Measurements from ENCODE around the gene RYR2.

The RYR2 gene

DNA sequence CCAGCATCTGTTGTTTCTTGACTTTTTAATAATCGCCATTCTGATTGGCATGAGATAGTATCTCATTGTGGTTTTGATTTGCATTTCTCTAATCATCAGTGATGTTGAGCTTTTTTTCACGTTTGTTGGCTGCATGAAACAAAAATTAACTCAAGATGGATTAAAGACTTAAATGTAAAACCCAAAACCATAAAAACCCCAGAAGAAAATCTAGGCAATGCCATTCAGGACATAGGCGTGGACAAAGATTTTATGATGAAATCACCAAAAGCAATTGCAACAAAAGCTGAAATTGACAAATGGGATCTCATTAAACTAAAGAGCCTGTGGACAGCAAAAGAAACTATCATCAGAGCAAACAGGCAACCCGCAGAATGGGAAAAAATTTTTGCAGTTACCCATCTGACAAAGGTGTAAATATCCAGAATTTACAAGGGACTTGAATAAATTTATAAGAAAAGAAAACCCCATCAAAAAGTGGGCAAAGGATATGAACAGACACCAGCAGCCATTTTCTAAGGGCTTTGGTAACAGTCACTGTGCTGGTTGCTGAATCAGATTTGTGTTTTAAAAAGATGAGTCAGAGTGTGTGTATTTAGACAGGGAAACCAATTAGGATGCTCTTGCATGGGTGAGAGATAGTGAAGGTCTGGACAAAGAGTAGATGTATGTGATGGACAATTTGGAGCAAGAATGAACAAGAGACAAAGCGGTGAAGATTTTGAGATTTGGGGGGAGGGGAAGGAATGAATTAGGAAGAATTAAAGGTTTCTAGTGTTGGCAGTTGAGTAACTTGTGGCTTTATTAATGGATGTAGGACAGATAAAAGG lies 110.7 kb downstream of the RYR2 start:
- DNase-seq = no peak

GRCh38 chr1:237154157-237154556 lies 112.2 kb downstream of the RYR2 start:
- no peak for DNase-seq

DNA sequence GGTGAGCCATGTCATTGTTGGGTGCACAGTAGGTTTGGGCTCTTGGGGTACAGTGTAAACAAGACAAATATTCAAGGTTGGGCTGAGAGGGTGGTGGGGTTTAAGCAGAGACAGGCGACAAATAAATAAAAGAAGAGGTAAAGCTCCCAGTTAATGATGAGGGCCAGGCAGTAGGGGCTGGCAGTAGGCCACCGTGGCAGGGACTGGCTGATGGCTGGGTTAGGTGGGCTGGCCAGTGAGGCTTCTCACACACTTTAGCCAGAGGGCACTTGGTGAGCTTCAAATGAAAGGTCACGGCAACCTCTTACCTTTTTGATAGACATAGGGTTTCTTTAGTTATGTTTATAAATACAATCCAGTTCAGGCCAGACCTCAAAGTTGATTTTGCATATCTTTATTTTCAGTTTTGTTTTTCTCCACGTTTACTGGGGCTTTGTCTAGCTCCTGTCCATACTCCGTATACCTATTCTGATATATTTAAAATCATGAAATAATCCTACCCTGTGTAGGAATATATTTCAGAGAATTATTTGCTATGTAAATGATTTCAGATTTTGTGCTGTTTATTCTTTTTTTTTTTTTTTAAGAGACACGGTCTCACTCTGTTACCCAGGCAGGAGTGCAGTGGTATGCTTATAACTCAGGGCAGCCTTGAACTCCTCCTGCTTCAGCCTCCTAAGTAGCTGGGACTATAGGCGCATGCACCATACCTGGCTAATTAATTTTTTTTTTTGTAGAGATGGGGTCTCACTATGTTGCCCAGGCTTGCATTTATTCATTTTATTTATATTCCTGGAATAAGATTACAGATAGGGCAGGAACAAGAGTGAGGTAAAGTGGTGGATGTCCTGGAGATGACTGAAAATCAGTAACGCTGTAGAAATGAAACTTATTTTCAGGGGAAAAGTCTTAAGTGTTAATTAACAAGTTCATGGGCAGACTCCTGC lies 122.7 kb downstream of the RYR2 start:
- no peak for DNase-seq

DNA sequence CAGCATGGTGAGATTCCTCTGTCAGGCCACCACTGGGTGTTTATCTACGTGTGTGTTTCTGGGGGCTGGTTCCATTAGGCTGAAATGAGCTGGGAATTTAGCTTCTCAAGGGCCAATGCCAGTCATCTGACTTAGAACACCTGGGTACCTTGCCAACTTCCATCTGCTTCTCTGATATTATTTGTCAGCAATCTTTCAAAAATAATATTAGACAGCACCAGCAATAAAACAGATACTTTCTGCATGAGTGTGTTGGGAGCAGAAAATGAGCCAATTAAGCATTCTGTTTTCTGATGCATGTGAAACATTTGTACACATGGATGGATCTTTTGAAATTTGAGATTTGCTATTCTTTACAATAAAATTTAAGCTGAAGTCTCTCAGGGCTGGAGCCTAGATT lies 124.1 kb downstream of the RYR2 start:
- no peak for DNase-seq

DNA sequence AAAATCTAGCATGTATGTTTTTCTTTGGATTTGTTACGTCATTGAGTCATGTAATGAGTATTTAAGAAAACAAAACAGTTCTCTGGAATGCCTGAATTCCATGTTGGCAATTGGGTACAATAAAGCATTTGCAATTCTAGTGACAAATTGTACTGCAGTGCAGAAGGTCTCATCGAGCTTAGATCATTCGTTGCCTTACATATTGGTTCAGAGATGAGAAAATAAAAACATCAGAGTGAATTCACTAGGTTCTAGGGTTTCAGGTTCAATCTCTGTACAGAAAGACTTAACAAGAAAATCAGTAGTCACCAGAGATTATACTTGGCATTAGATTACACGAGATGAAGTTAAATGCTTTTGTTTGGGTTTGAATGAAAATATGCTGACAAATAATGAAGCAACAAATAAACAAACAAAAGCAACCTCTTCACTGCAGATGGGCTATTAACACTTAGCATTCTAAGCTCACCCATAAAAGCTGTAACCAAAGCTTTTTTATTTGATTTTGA lies 124.7 kb downstream of the RYR2 start:
- DNase-seq = no peak

- no peak for DNase-seq
These were observed 128.2 kb downstream of the RYR2 start for GRCh38 chr1:237170149-237170548.

DNA sequence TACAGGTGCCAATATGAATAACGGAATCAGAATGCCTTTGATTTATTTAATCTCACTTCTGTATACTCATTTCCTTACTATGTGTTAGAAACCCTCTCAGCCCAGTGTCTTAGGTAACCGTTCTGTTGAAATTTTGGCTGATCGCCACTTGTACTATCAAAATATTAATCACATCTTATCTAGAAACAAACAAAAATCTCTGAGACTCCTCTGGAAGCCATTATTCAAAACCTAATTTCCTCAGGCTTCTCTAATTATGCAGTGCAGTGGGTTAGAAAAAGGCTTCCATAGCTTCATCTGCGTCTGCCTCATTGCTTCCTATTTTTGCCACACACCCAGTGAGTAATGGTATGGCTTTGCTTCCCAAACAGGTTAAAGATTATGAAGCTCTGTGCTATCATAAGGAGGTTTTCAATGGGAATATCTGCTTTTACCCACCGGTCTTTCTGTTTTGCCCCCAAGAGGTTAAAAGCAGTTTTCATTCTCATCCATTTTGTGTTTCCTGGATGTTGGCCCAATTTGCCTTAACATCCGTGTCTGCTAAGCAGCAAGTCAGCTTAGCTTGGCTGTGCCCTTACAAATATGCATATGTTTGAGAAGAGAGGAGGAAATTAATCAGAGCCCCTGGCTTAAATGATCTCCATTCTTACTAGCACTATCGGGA lies 129.6 kb downstream of the RYR2 start:
- DNase-seq = no peak

DNA sequence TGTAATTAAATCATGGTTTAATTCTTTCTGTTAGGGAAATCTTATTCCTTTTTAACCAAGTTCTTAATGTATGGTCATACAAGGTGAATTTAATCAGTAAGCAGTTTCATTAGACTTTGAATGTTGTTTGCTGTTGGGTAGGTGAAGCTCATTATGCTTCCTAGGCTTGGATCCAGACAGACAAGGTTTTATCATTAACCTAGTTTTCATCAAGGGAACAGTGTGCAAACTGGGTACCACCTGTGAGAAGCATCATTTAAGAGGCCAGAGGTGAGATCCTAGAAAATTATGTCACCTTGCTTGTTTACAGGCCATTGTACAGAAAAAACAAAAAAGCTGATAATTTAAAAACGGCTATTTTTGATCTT lies 130.1 kb downstream of the RYR2 start:
- no peak for DNase-seq

GRCh38 chr1:237179503-237179902 lies 137.5 kb downstream of the RYR2 start:
- no peak for DNase-seq

GRCh38 chr1:237180256-237180655 lies 138.3 kb downstream of the RYR2 start:
- no peak for DNase-seq

GRCh38 chr1:237181743-237182317 lies 139.8 kb downstream of the RYR2 start:
- no peak for DNase-seq

- DNase-seq = no peak
These were observed 142.1 kb downstream of the RYR2 start for GRCh38 chr1:237183963-237184540.

- no peak for DNase-seq
These were observed 144.7 kb downstream of the RYR2 start for GRCh38 chr1:237186675-237187074.

GRCh38 chr1:237187842-237188241 lies 145.9 kb downstream of the RYR2 start:
- no peak for DNase-seq

DNA sequence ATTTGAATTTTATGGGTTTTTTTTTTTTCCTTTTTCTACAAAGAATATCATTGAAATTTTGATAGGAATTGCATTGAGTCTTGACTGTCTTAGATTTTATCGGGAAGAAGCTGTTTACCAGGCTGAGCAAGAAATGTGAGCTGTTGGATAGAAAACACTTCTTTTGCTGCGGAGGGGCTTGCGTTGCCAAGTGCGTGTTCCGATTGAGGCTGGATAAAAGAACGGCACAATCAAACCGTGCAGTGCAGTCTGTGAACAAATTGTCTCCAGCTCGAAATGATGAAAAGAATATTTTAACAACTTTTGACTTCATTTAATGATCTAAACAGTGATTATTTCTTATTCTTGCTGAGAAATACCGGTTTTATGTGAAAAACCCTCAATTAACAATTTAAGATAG lies 149.4 kb downstream of the RYR2 start:
- no peak for DNase-seq

DNA sequence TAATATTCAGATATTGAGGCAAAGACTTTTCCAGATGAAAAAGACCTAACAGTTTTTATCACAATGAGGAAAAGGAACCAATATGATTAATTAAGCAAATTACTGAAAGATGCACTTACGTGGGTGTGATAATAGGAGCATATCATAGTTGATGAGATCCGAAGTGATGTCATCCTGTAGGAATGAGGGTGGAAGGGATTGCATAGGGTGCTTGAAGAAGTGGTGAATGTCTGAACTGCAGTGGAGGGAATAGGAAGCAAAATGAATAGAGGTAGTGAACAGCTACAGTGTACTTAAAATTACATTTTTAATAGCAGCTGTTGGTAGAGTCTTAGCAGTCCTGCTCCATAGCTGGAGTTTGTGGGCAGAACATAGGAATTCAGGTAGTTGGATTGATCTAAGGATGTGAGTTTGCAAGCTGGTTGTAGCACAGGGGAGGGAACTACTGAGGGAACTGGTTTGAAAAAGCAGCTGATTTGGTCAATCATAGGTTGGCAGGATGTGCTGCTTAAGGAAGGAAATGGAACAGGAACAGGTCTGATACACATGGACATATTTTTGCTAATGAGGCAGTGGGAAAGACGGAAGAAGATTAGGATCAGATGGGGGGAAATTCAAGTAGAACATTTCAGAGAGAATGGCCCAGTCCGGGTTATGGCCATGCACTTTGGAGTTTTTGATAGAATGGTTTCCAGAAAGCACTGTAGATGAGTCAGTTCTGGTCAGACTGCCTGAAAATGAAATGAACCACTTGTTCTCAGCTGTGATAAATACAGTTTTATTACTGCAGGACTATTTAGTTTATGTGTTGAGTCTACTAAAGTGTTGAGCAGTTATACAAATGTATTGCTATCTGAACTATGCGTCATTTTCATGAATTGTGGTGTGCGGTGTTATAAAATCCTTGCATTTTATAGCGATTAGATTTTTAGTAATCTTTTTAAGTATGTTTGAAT lies 155.8 kb downstream of the RYR2 start:
- DNase-seq = no peak

GRCh38 chr1:237199026-237199425 lies 157.0 kb downstream of the RYR2 start:
- DNase-seq = no peak

DNA sequence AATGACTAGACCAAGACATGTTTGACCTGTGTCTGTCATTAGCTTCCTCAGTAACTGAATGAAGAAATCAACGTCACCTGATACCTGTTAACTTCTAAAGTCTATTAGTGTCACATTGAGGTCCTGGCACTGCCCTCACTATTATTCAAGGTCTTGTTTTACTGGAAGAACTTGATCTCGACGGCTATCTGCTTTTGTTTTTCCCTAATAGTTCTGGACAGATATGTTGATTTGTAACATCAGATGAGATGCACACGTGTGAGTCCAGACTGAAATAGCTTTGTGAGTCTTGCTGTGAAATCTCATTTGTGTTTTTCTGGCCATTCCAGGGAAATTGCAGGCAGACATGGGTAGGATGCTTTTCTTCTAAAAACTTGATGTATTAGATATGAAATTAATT lies 159.2 kb downstream of the RYR2 start:
- no peak for DNase-seq

DNA sequence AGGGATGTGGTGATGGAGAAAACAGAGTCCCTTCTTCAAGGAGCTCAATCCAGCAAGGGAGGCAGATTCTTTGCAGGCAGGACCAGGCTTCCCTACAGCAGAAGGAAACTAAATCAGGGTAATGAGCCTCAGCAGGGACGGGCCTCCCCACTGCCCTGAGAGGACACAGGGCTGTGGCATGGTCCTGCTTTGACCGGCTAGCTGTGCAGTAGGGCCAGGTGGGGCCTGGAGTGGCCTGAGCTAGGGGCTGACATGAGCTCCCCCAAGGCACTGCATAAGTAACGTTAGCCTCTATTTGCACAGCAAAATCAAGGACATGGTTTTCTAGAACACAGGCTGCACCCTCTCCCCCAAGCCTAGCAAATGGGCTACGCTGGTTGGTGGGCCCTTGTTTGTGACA lies 162.9 kb downstream of the RYR2 start:
- DNase-seq = no peak

DNA sequence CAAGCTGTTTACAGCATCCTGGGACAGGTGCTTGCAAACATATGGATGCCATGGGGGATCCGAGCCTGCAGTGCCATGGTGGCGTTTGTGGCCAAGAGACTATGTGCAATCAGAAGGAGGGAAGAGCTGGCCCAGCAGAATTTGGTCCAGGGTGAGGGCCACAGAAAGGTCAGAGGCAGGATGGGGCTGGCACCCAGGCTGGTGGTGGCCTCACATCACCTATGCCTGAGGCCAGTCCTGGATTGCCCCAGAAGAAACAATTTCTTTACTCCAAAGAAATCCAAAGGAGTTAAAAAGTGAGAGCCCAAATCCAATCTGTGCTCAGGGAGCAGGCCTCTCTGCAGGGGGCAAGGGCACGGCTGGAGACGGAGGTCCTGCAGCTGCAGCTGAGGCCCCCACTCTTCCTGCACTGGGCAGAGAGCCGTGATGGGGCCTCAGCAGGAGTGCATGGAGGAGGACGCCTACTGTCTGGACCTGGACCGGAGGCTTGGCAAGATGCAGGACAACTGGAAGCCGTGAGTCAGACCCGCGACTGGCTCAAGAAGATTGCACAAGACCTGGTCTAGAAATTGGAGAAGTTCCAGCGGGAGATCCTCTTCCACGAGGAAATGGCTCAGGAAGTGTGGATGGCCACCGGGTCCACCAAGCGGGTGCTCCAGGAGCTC lies 163.5 kb downstream of the RYR2 start:
- no peak for DNase-seq

GRCh38 chr1:237206065-237206414 lies 164.1 kb downstream of the RYR2 start:
- no peak for DNase-seq
